Activated CD8-positive, alpha-beta T cell treated with anti-CD3 and anti-CD28 coated beads for 36 hours (primary cell): Measurements from ENCODE around the gene PYGB. TPM values are rescaled to one million over a fixed set of nuclear protein-coding genes. Genes with fewer than 3 reads are reported as not detected.

Experiments used
- ATAC-seq: fragments of 200-7000 bp; cut with Tn5 transposase; one replicate; pipeline ENCODE4 v1.10.0; 2021; ENCODE audit warnings: mild to moderate bottlenecking, moderate library complexity
- CTCF ChIA-PET: fragments of 350-600 bp; sonication (Branson Sonifier 250); formaldehyde crosslinking; loops from one replicate; lab custom pipeline; 2021; ENCODE audit warnings: antibody characterized with exemption; lab: Charles Lee
- POLR2A ChIA-PET: fragments of 350-600 bp; sonication (Branson Sonifier 250); formaldehyde crosslinking; loops from one replicate; lab custom pipeline; 2021; ENCODE audit warnings: antibody characterized with exemption; lab: Charles Lee
- DNase-seq: peaks from one replicate; pipeline ENCODE4 v3.0.0-alpha.2; 2020
- H3K27ac Mint-ChIP-seq: one replicate; pipeline ENCODE4 v1.8.0; 2021; ENCODE audit warnings: mild to moderate bottlenecking, mixed read lengths
- H3K27me3 Mint-ChIP-seq: one replicate; pipeline ENCODE4 v1.8.0; 2021; ENCODE audit warnings: mixed read lengths
- H3K36me3 Mint-ChIP-seq: one replicate; pipeline ENCODE4 v1.8.0; 2021; ENCODE audit warnings: low read depth, mixed read lengths
- H3K4me1 Mint-ChIP-seq: one replicate; pipeline ENCODE4 v1.8.0; 2021; ENCODE audit warnings: low read depth, mixed read lengths
- H3K4me3 Mint-ChIP-seq: one replicate; pipeline ENCODE4 v1.8.0; 2021; ENCODE audit warnings: mild to moderate bottlenecking, moderate library complexity, mixed read lengths
- H3K9me3 Mint-ChIP-seq: one replicate; pipeline ENCODE4 v1.8.0; 2021; ENCODE audit warnings: mixed read lengths
- CTCF ChIP-seq: fragments of 200-600 bp; IDR thresholded peaks from one replicate; pipeline ENCODE4 v1.8.0; 2022; ENCODE audit warnings: antibody characterized with exemption, mild to moderate bottlenecking
- intact Hi-C: fragments of 100-400 bp; cut with micrococcal nuclease; formaldehyde crosslinking; loops from one replicate; pipeline ENCODE4 v1.10.0; 2022
- total RNA-seq, 2 experiments: library from RNA; stranded (reverse); gene quantifications; one replicate each; pipeline ENCODE4 v1.2.3, GENCODE V29; 2021

The PYGB gene
- total RNA-seq, 2 experiments from 2014 or later, result 26.1 to 26.5 TPM

GRCh38 chr20:25250508-25250907 is 2.6 kb downstream of the PYGB start:
- POLR2A ChIA-PET, result interaction anchor here (0.6 to 5.2 kb wide), 7 partner anchors 8 to 193 kb away, joined by 3 to 41 read pairs (median 3); partner anchors contain the start of genes ACSS1 and ENTPD6
- DNase-seq, result no peak
- intact Hi-C loops, result no loop called here
- ATAC-seq, result no peak
- CTCF ChIA-PET, result interaction anchor here (0.6 to 2.3 kb wide), 3 partner anchors 10 to 273 kb away, joined by 3 to 11 read pairs (median 10); no protein-coding TSS in a partner anchor
- Mint-ChIP-seq H3K4me3 (peak overlapping the region; percentile 83), H3K27ac (no peak overlapping the region), H3K27me3 (peaks cover 4% of the 10 kb centered on the region), H3K36me3 (peaks cover 8% of the 10 kb centered on the region), H3K9me3 (no peaks in the 10 kb centered on the region), H3K4me1 (peaks cover 62% of the 10 kb centered on the region)
- TF ChIP-seq CTCF, result no peak

GRCh38 chr20:25251019-25251418 is 3.1 kb downstream of the PYGB start:
- ChIA-PET CTCF (interaction anchor here (2.1 to 2.3 kb wide), 2 partner anchors 9 to 148 kb away, joined by 10 to 11 read pairs; no protein-coding TSS in a partner anchor), POLR2A (interaction anchor here (1.2 to 5.2 kb wide), 4 partner anchors 7 to 55 kb away, joined by 3 to 41 read pairs (median 5); partner anchors contain the start of gene ENTPD6)
- Mint-ChIP-seq H3K9me3 (no peaks in the 10 kb centered on the region), H3K4me3 (no peak overlapping the region), H3K36me3 (peaks cover 8% of the 10 kb centered on the region), H3K27ac (no peak overlapping the region), H3K4me1 (peaks cover 62% of the 10 kb centered on the region), H3K27me3 (peaks cover 4% of the 10 kb centered on the region)
- no peak for TF ChIP-seq CTCF
- ATAC-seq (no peak), DNase-seq (no peak)
- intact Hi-C loops, result no loop called here

- no peak for TF ChIP-seq CTCF
- peaks cover 3% of the 10 kb centered on the region for H3K27me3 Mint-ChIP-seq
- peaks cover 62% of the 10 kb centered on the region for H3K4me1 Mint-ChIP-seq
- DNase-seq (no peak), ATAC-seq (no peak)
- no peaks in the 10 kb centered on the region for H3K9me3 Mint-ChIP-seq
- intact Hi-C loops, result no loop called here
- peaks cover 8% of the 10 kb centered on the region for H3K36me3 Mint-ChIP-seq
- POLR2A ChIA-PET, result interaction anchor here (1.5 kb wide), 1 partner anchor 41 kb away, joined by 5 read pairs; no protein-coding TSS in a partner anchor
- CTCF ChIA-PET, result interaction anchor here (2.1 to 2.3 kb wide), 2 partner anchors 9 to 148 kb away, joined by 10 to 11 read pairs; no protein-coding TSS in a partner anchor
- H3K4me3 Mint-ChIP-seq, result no peak overlapping the region
- no peak overlapping the region for H3K27ac Mint-ChIP-seq
These were observed 3.7 kb downstream of the PYGB start for GRCh38 chr20:25251558-25251957.

- no peak for DNase-seq
- Mint-ChIP-seq H3K4me3 (no peak overlapping the region), H3K4me1 (peaks cover 59% of the 10 kb centered on the region), H3K27me3 (no peaks in the 10 kb centered on the region), H3K9me3 (no peaks in the 10 kb centered on the region), H3K36me3 (peaks cover 10% of the 10 kb centered on the region), H3K27ac (peak overlapping the region; percentile 66)
- ATAC-seq, result no peak
- intact Hi-C loops, result no loop called here
- ChIA-PET CTCF (interaction anchor here (2.1 to 2.3 kb wide), 2 partner anchors 8 to 147 kb away, joined by 10 to 11 read pairs; no protein-coding TSS in a partner anchor), POLR2A (no interaction called here)
- no peak for TF ChIP-seq CTCF
These were observed 4.4 kb downstream of the PYGB start for GRCh38 chr20:25252230-25252651.

GRCh38 chr20:25252686-25253421 is 5.0 kb downstream of the PYGB start:
- no peak for ATAC-seq
- Mint-ChIP-seq H3K27ac (peak overlapping the region; percentile 66), H3K9me3 (no peaks in the 10 kb centered on the region), H3K27me3 (no peaks in the 10 kb centered on the region), H3K36me3 (peaks cover 14% of the 10 kb centered on the region), H3K4me1 (peaks cover 63% of the 10 kb centered on the region), H3K4me3 (no peak overlapping the region)
- intact Hi-C loops, result no loop called here
- peak; percentile 44 for DNase-seq
- CTCF ChIA-PET, result no interaction called here
- POLR2A ChIA-PET, result no interaction called here
- TF ChIP-seq CTCF, result no peak
